ENCODE results near the gene SIRT2.
"Not testable (repeated sequence)": the region's sequence is repeated elsewhere in the genome, so short reads cannot be mapped to it uniquely, and the experiment has no call there.

The SIRT2 gene

GRCh38 chr19:38893341-38893771 is 6.1 kb downstream of the SIRT2 start:
- intact Hi-C loops (cut with micrococcal nuclease): no loop called here
- Mint-ChIP-seq H3K4me3 (no peak overlapping the region), H3K27me3 (no peaks in the 10 kb centered on the region), H3K9me3 (no peaks in the 10 kb centered on the region), H3K27ac (no peak overlapping the region), H3K36me3 (ENCODE audit: low read depth) (peaks cover 75% of the 10 kb centered on the region), H3K4me1 (ENCODE audit: low read depth) (peaks cover 14% of the 10 kb centered on the region)

- Mint-ChIP-seq H3K27me3 (no peaks in the 10 kb centered on the region), H3K9me3 (no peaks in the 10 kb centered on the region), H3K4me1 (ENCODE audit: low read depth) (peaks cover 9% of the 10 kb centered on the region), H3K27ac (no peak overlapping the region), H3K4me3 (no peak overlapping the region), H3K36me3 (ENCODE audit: low read depth) (peaks cover 80% of the 10 kb centered on the region)
- intact Hi-C loops (cut with micrococcal nuclease): no loop called here
Measured at GRCh38 chr19:38892841-38893240, 6.6 kb downstream of the SIRT2 start.

- H3K9me3 Mint-ChIP-seq: no peaks in the 10 kb centered on the region
- intact Hi-C loops (cut with micrococcal nuclease): no loop called here
- H3K36me3 Mint-ChIP-seq (ENCODE audit: low read depth): peaks cover 91% of the 10 kb centered on the region
- H3K27ac Mint-ChIP-seq: peak overlapping the region; percentile 55
- H3K4me3 Mint-ChIP-seq: no peak overlapping the region
- H3K4me1 Mint-ChIP-seq (ENCODE audit: low read depth): peaks cover 5% of the 10 kb centered on the region
- no peaks in the 10 kb centered on the region for H3K27me3 Mint-ChIP-seq
Measured at GRCh38 chr19:38891771-38892170, 7.6 kb downstream of the SIRT2 start.

- H3K27me3 Mint-ChIP-seq: no peaks in the 10 kb centered on the region
- intact Hi-C loops (cut with micrococcal nuclease): no loop called here
Measured at GRCh38 chr19:38890686-38891085, 8.7 kb downstream of the SIRT2 start.

GRCh38 chr19:38889803-38890202 is 9.6 kb downstream of the SIRT2 start:
- H3K27ac Mint-ChIP-seq: no peak overlapping the region
- H3K36me3 Mint-ChIP-seq (ENCODE audit: low read depth): peaks cover 96% of the 10 kb centered on the region
- H3K4me1 Mint-ChIP-seq (ENCODE audit: low read depth): no peaks in the 10 kb centered on the region
- intact Hi-C loops (cut with micrococcal nuclease): no loop called here
- H3K27me3 Mint-ChIP-seq: no peaks in the 10 kb centered on the region
- no peak overlapping the region for H3K4me3 Mint-ChIP-seq
- no peaks in the 10 kb centered on the region for H3K9me3 Mint-ChIP-seq

More at GRCh38 chr19:38890686-38891085, 8.7 kb downstream of the SIRT2 start:
- no peaks in the 10 kb centered on the region for H3K9me3 Mint-ChIP-seq
- peaks cover 96% of the 10 kb centered on the region for H3K36me3 Mint-ChIP-seq (ENCODE audit: low read depth)
- H3K4me1 Mint-ChIP-seq (ENCODE audit: low read depth): peaks cover 1% of the 10 kb centered on the region
- H3K4me3 Mint-ChIP-seq: no peak overlapping the region
- no peak overlapping the region for H3K27ac Mint-ChIP-seq

- intact Hi-C loops (cut with micrococcal nuclease): no loop called here
- Mint-ChIP-seq H3K27me3 (no peaks in the 10 kb centered on the region), H3K4me1 (ENCODE audit: low read depth) (no peaks in the 10 kb centered on the region), H3K4me3 (no peak overlapping the region), H3K9me3 (no peaks in the 10 kb centered on the region), H3K27ac (no peak overlapping the region), H3K36me3 (ENCODE audit: low read depth) (peaks cover 94% of the 10 kb centered on the region)
Measured at GRCh38 chr19:38888876-38889275, 10.5 kb downstream of the SIRT2 start.

- H3K27me3 Mint-ChIP-seq; H3K9me3 Mint-ChIP-seq; intact Hi-C loops (cut with micrococcal nuclease); H3K4me1 Mint-ChIP-seq (ENCODE audit: low read depth); H3K27ac Mint-ChIP-seq; H3K4me3 Mint-ChIP-seq: not testable (repeated sequence)
- peaks cover 97% of the 10 kb centered on the region for H3K36me3 Mint-ChIP-seq (ENCODE audit: low read depth)
Measured at GRCh38 chr19:38884691-38885090, 14.7 kb downstream of the SIRT2 start.

- H3K4me1 Mint-ChIP-seq (ENCODE audit: low read depth): peaks cover 9% of the 10 kb centered on the region
- H3K36me3 Mint-ChIP-seq (ENCODE audit: low read depth): peaks cover 95% of the 10 kb centered on the region
- intact Hi-C loops (cut with micrococcal nuclease): no loop called here
- H3K4me3 Mint-ChIP-seq: no peak overlapping the region
- no peak overlapping the region for H3K27ac Mint-ChIP-seq
- no peaks in the 10 kb centered on the region for H3K27me3 Mint-ChIP-seq
- no peaks in the 10 kb centered on the region for H3K9me3 Mint-ChIP-seq
Measured at GRCh38 chr19:38883286-38883685, 16.1 kb downstream of the SIRT2 start.

GRCh38 chr19:38880882-38881609 is 18.4 kb downstream of the SIRT2 start:
- intact Hi-C loops (cut with micrococcal nuclease): no loop called here
- H3K36me3 Mint-ChIP-seq (ENCODE audit: low read depth): peaks cover 74% of the 10 kb centered on the region
- peaks cover 19% of the 10 kb centered on the region for H3K4me1 Mint-ChIP-seq (ENCODE audit: low read depth)
- H3K9me3 Mint-ChIP-seq: no peaks in the 10 kb centered on the region
- no peak overlapping the region for H3K27ac Mint-ChIP-seq
- H3K27me3 Mint-ChIP-seq: no peaks in the 10 kb centered on the region
- no peak overlapping the region for H3K4me3 Mint-ChIP-seq

GRCh38 chr19:38880076-38880881 is 19.1 kb downstream of the SIRT2 start:
- H3K9me3 Mint-ChIP-seq: no peaks in the 10 kb centered on the region
- no peak overlapping the region for H3K27ac Mint-ChIP-seq
- peaks cover 19% of the 10 kb centered on the region for H3K4me1 Mint-ChIP-seq (ENCODE audit: low read depth)
- H3K27me3 Mint-ChIP-seq: no peaks in the 10 kb centered on the region
- H3K4me3 Mint-ChIP-seq: no peak overlapping the region
- intact Hi-C loops (cut with micrococcal nuclease): no loop called here
- H3K36me3 Mint-ChIP-seq (ENCODE audit: low read depth): peaks cover 67% of the 10 kb centered on the region

GRCh38 chr19:38879400-38879751 is 20.0 kb downstream of the SIRT2 start:
- Mint-ChIP-seq H3K27ac (no peak overlapping the region), H3K36me3 (ENCODE audit: low read depth) (peaks cover 60% of the 10 kb centered on the region), H3K27me3 (no peaks in the 10 kb centered on the region), H3K9me3 (no peaks in the 10 kb centered on the region), H3K4me3 (no peak overlapping the region), H3K4me1 (ENCODE audit: low read depth) (peaks cover 19% of the 10 kb centered on the region)
- intact Hi-C loops (cut with micrococcal nuclease): no loop called here

GRCh38 chr19:38878575-38879399 is 20.6 kb downstream of the SIRT2 start:
- H3K4me1 Mint-ChIP-seq (ENCODE audit: low read depth): peaks cover 19% of the 10 kb centered on the region
- peaks cover 54% of the 10 kb centered on the region for H3K36me3 Mint-ChIP-seq (ENCODE audit: low read depth)
- no peaks in the 10 kb centered on the region for H3K27me3 Mint-ChIP-seq
- intact Hi-C loops (cut with micrococcal nuclease): no loop called here
- H3K27ac Mint-ChIP-seq: peak overlapping the region; percentile 73
- no peaks in the 10 kb centered on the region for H3K9me3 Mint-ChIP-seq
- no peak overlapping the region for H3K4me3 Mint-ChIP-seq

- Mint-ChIP-seq H3K36me3 (ENCODE audit: low read depth) (peaks cover 46% of the 10 kb centered on the region), H3K4me1 (ENCODE audit: low read depth) (peaks cover 19% of the 10 kb centered on the region), H3K4me3 (no peak within 1 kb of the TSS)
Measured at GRCh38 chr19:38877781-38878574, 21.4 kb downstream of the SIRT2 start, which contains the start of gene RINL. Gene RINL, minus strand, starts transcription at chr19:38878275. Its CDS starts 1,533 bp downstream, at chr19:38876742.

More at GRCh38 chr19:38877781-38878574, 21.4 kb downstream of the SIRT2 start, which contains the start of gene RINL:
- H3K27ac Mint-ChIP-seq: peak within 1 kb of the TSS; percentile 73
- intact Hi-C loops (cut with micrococcal nuclease): no loop called here
- H3K27me3 Mint-ChIP-seq: no peaks in the 10 kb centered on the region
- H3K9me3 Mint-ChIP-seq: no peaks in the 10 kb centered on the region
